Testis (tissue), 2 donors: ENCODE results near the gene CHRNE.

ENCODE experiments used
- POLR2A ChIP-seq: fragments of 450-650 bp; IDR thresholded peaks from one replicate; pipeline ENCODE4 v1.6.1; 2017; ENCODE audit warnings: antibody characterized with exemption, mild to moderate bottlenecking, moderate library complexity
- TF ChIP-seq, protein P1 (sequence below), 3 experiments: fragments of 450-650 bp in 2 of 3; fragments of 200-600 bp in 1 of 3; sonication (generic) in 1 of 3; IDR thresholded peaks; one replicate each; pipeline ENCODE4 v1.5.1; 2016 to 2019; ENCODE audit warnings: antibody characterized with exemption in 3 of 3, mild to moderate bottlenecking in 2 of 3, moderate library complexity in 1 of 3

DNA sequence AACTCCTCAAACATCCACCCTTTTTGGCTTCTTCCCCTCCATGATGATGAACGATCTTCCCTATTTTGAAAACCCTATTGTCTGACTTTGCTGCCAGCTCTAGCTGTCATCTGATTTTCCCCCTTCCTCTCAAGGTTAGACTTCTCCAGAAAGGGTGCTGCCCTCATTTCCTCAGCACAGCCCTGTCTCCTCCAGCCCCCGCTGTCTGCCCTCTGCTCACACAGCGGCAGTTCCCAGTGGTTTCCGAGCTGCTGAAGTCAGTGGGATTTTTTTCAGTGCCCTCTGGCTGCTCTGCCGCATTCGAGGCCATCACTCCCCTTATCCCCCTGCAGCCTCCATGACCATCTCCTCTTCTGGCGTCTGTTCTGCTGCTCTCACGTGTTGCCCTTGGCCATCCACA is 30.1 kb downstream of the CHRNE start:
- TF ChIP-seq, protein P1, sequence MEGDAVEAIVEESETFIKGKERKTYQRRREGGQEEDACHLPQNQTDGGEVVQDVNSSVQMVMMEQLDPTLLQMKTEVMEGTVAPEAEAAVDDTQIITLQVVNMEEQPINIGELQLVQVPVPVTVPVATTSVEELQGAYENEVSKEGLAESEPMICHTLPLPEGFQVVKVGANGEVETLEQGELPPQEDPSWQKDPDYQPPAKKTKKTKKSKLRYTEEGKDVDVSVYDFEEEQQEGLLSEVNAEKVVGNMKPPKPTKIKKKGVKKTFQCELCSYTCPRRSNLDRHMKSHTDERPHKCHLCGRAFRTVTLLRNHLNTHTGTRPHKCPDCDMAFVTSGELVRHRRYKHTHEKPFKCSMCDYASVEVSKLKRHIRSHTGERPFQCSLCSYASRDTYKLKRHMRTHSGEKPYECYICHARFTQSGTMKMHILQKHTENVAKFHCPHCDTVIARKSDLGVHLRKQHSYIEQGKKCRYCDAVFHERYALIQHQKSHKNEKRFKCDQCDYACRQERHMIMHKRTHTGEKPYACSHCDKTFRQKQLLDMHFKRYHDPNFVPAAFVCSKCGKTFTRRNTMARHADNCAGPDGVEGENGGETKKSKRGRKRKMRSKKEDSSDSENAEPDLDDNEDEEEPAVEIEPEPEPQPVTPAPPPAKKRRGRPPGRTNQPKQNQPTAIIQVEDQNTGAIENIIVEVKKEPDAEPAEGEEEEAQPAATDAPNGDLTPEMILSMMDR (IDR thresholded peaks at IDR 0.05), result no peak
- TF ChIP-seq POLR2A, result no peak
